Type B pancreatic cell (in vitro differentiated cells): Measurements from ENCODE around the gene THRB. TPM values are rescaled to one million over a fixed set of nuclear protein-coding genes. Genes with fewer than 3 reads are reported as not detected.

Experiments
- DNase-seq: peaks from one replicate; pipeline ENCODE4 v3.0.0; 2021; ENCODE audit warnings: mixed read lengths; ENCODE audit not compliant: unreplicated experiment; ENCODE audit errors: extremely low spot score
- H3K27ac Mint-ChIP-seq: 2 replicates; pipeline ENCODE4 v1.8.0; 2021; ENCODE audit warnings: mild to moderate bottlenecking, mixed read lengths
- H3K27me3 Mint-ChIP-seq: 2 replicates; pipeline ENCODE4 v1.8.0; 2021; ENCODE audit warnings: mixed read lengths
- H3K36me3 Mint-ChIP-seq: 2 replicates; pipeline ENCODE4 v1.8.0; 2021; ENCODE audit warnings: mixed read lengths
- H3K4me1 Mint-ChIP-seq: one replicate; pipeline ENCODE4 v1.8.0; 2021; ENCODE audit warnings: mixed read lengths; ENCODE audit not compliant: unreplicated experiment
- H3K4me3 Mint-ChIP-seq: 2 replicates; pipeline ENCODE4 v1.8.0; 2021; ENCODE audit warnings: mild to moderate bottlenecking, mixed read lengths
- H3K9me3 Mint-ChIP-seq: 2 replicates; pipeline ENCODE4 v1.8.0; 2021; ENCODE audit warnings: mixed read lengths
- CTCF ChIP-seq: fragments of 200-600 bp; sonication (generic); conservative IDR thresholded peaks from 2 replicates; pipeline ENCODE4 v1.5.0; 2021; ENCODE audit warnings: antibody characterized with exemption, mild to moderate bottlenecking
- total RNA-seq: library from RNA; stranded (reverse); gene quantifications from 2 replicates; pipeline ENCODE4 v1.2.1, GENCODE V29; 2021; ENCODE audit warnings: low replicate concordance

The THRB gene
- total RNA-seq, 1 donor from 2014 or later: 15.6 TPM

DNA sequence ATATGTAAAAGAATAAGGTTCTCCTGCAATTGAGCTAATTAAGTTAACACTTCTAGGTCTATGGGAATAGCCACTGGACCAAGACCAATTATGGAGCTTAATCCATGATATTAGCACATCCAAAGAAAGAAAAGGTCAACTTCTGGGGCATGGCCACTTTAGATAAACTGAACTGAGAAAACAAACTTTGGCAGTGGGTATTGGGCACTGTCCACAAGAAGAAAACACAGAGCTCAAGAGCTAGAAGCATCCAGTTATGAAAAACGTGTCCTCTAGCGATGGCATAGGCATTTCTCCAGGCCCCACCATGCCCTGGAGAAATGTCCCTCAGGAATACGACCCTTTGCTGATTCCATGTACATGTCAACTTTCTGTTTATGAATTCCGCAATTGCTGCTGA is 87.8 kb downstream of the THRB start:
- Mint-ChIP-seq H3K27ac (no peak overlapping the region), H3K4me1 (peaks cover 10% of the 10 kb centered on the region), H3K4me3 (no peak overlapping the region), H3K36me3 (no peaks in the 10 kb centered on the region), H3K27me3 (no peaks in the 10 kb centered on the region), H3K9me3 (no peaks in the 10 kb centered on the region)
- DNase-seq: no peak
- TF ChIP-seq CTCF: no peak

GRCh38 chr3:24405057-24405456 is 89.6 kb downstream of the THRB start:
- Mint-ChIP-seq H3K4me1 (no peaks in the 10 kb centered on the region), H3K36me3 (no peaks in the 10 kb centered on the region), H3K27me3 (no peaks in the 10 kb centered on the region), H3K9me3 (no peaks in the 10 kb centered on the region), H3K4me3 (no peak overlapping the region), H3K27ac (no peak overlapping the region)
- no peak for TF ChIP-seq CTCF
- no peak for DNase-seq

DNA sequence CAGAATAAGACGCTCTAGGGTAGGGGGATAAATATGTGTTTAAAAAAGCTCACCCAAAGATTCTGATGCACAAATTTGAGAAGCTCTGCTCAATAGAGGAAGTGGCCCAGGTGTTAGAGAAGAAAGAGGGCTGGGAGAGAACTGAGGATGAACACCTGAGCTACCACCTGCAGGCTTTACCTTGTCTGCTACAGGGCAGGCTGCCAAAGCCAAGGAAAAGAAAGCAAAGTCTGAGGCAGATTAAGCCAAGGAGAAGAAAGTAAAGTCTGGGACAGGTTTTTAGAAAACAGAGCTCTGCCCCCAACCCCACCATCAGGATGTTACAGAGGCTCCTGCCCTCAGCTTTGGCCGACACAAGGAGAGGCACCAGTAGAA is 92.9 kb downstream of the THRB start:
- Mint-ChIP-seq H3K36me3 (no peaks in the 10 kb centered on the region), H3K27me3 (no peaks in the 10 kb centered on the region)

DNA sequence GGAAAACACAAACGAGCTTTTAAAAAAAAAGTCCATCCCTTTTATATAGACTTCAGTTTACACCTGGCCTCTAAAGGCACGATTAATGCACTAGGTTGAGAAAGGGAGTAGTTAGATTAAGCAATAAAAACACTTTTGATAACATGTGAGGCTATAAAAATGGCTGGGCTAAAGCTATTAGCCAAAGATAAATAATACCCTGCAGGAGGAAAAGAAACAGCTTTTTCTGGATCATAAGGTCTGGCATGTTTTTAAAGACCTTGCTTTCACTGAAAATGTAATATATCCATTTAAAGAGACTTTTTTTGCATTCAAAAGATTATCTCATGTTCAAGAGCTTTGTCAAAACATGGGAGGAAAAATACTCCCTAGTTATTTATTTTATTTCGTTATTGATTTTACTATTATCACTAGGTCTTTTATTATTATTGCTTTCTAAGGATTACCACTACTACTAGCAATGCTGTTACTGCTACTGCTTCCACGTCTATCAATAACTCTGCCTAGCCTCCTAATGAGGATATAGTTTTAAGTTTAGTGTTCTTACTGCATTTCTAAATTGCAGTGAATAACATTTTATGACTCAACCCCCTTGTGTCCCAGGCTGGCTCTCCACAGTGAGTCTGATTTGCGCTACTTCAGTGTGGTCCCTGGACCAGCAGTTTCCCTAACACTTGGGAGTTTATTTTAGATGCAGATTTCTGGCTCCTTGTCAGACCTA is 93.4 kb downstream of the THRB start:
- no peaks in the 10 kb centered on the region for H3K36me3 Mint-ChIP-seq
- H3K27ac Mint-ChIP-seq: no peak overlapping the region
- TF ChIP-seq CTCF: no peak
- no peaks in the 10 kb centered on the region for H3K27me3 Mint-ChIP-seq
- H3K9me3 Mint-ChIP-seq: no peaks in the 10 kb centered on the region
- no peak for DNase-seq
- H3K4me1 Mint-ChIP-seq: no peaks in the 10 kb centered on the region
- no peak overlapping the region for H3K4me3 Mint-ChIP-seq

More for the DNA sequence above, 92.9 kb downstream of the THRB start:
- H3K27ac Mint-ChIP-seq: no peak overlapping the region
- H3K4me1 Mint-ChIP-seq: no peaks in the 10 kb centered on the region
- TF ChIP-seq CTCF: no peak
- no peaks in the 10 kb centered on the region for H3K9me3 Mint-ChIP-seq
- H3K4me3 Mint-ChIP-seq: no peak overlapping the region
- DNase-seq: no peak

DNA sequence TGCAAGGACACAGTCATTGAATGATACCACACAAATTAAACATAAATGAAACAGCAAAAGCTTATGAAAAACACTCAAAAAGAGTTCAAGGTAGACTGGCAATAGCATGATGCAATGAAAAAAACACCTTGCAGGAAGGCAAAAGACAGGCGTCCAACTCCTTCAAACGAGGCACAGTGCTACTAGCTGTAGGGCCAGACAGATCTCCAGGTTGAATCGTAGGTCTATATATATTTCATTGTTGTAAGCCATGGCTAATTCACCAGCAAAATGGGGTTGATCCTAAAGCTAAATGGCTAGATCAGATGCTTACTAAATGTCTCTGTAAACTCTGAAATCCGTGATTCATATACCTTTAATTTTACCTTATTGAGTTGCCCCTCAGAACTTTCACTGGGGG is 94.2 kb downstream of the THRB start:
- DNase-seq: no peak
- no peaks in the 10 kb centered on the region for H3K36me3 Mint-ChIP-seq
- no peaks in the 10 kb centered on the region for H3K27me3 Mint-ChIP-seq
- no peaks in the 10 kb centered on the region for H3K9me3 Mint-ChIP-seq
- no peak overlapping the region for H3K4me3 Mint-ChIP-seq
- H3K4me1 Mint-ChIP-seq: no peaks in the 10 kb centered on the region
- TF ChIP-seq CTCF: no peak
- H3K27ac Mint-ChIP-seq: no peak overlapping the region
